ENCODE data around the gene IL27RA. TPM values are rescaled to one million over a fixed set of nuclear protein-coding genes. Genes with fewer than 3 reads are reported as not detected.

IL27RA gene
- total and polyA plus RNA-seq, 2 experiments from 2014 or later, result 5.8 to 8.5 TPM

DNA sequence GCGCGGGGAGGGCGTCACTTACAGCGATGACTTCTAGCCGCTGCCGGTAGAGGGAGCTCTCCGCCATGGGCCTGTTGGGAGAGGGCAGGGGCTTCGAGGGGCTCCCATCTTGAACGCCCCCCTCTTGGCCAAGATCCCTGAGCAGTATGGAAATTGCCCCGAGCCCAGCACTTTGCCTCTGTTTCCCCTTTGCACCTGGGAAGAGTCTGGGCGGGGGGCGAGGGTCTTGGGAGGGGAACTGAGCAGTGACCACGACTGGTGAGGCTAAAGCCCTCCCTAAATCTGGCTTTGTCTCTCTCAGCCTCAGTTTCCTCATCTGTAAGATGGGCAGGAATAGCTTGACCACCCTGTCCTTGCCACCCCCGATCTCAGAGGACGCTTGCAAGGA, 27.5 kb downstream of the IL27RA start:
- no peak overlapping the region for H3K4me2 ChIP-seq (ENCODE audit: unreplicated experiment)
- no peaks in the 10 kb centered on the region for H4K20me1 ChIP-seq (ENCODE audit: insufficient read depth)
- H3K4me3 ChIP-seq, result no peak overlapping the region
- no peaks in the 10 kb centered on the region for H3K4me1 ChIP-seq (ENCODE audit: insufficient read depth)
- in situ Hi-C loops (cut with MboI), result no loop called here
- H2AFZ ChIP-seq, result no peak overlapping the region
- peaks cover 12% of the 10 kb centered on the region; the same call in 1 of the 2 replicates for H3K27me3 ChIP-seq (replicated peaks; ENCODE audit: insufficient read depth)
- H3K36me3 ChIP-seq (ENCODE audit: low read depth), result no peaks in the 10 kb centered on the region
- TF ChIP-seq EZH2 (IDR thresholded peaks at IDR 0.05; ENCODE audit: insufficient read depth, poor library complexity, severe bottlenecking) (no peak), EZH2phosphoT487 (IDR thresholded peaks at IDR 0.05; ENCODE audit: insufficient read depth, low read depth) (no peak)
- no peaks in the 10 kb centered on the region for H3K9me3 ChIP-seq (ENCODE audit: low read depth)
- H3K27ac ChIP-seq, result no peak overlapping the region
- H3F3A ChIP-seq (ENCODE audit: insufficient read depth), result no peaks in the 10 kb centered on the region
- H3K9me2 ChIP-seq (ENCODE audit: insufficient read depth), result no peaks in the 10 kb centered on the region
- DNase-seq, result no peak
- H3K9ac ChIP-seq, result no peak overlapping the region
- 28 to 36% methylated on average over 11 to 13 of the region's 15 CpGs for WGBS, 2 experiments (ENCODE audit: low coverage in 1 of 2, low lambda C conversion rate in 2 of 2, missing lambda C conversion rate in 2 of 2)
- H3K79me2 ChIP-seq (ENCODE audit: insufficient read depth), result no peaks in the 10 kb centered on the region

GRCh38 chr19:14059652-14060155, 28.1 kb downstream of the IL27RA start:
- Histone ChIP-seq H3K27me3 (replicated peaks; ENCODE audit: insufficient read depth) (peaks cover 12% of the 10 kb centered on the region; the same call in 1 of the 2 replicates), H3K79me2 (ENCODE audit: insufficient read depth) (no peaks in the 10 kb centered on the region), H3K9ac (no peak overlapping the region), H3K4me3 (no peak overlapping the region), H4K20me1 (ENCODE audit: insufficient read depth) (no peaks in the 10 kb centered on the region), H3F3A (ENCODE audit: insufficient read depth) (no peaks in the 10 kb centered on the region), H3K27ac (no peak overlapping the region), H2AFZ (no peak overlapping the region), H3K4me1 (ENCODE audit: insufficient read depth) (no peaks in the 10 kb centered on the region), H3K36me3 (ENCODE audit: low read depth) (no peaks in the 10 kb centered on the region), H3K9me3 (ENCODE audit: low read depth) (no peaks in the 10 kb centered on the region), H3K9me2 (ENCODE audit: insufficient read depth) (no peaks in the 10 kb centered on the region), H3K4me2 (ENCODE audit: unreplicated experiment) (no peak overlapping the region)
- no peak for TF ChIP-seq EZH2 (IDR thresholded peaks at IDR 0.05; ENCODE audit: insufficient read depth, poor library complexity, severe bottlenecking)
- no peak for DNase-seq
- WGBS, 2 experiments (ENCODE audit: low coverage in 1 of 2, low lambda C conversion rate in 2 of 2, missing lambda C conversion rate in 2 of 2), result 49 to 52% methylated on average over 8 of the region's 8 CpGs
- in situ Hi-C loops (cut with MboI), result no loop called here

DNA sequence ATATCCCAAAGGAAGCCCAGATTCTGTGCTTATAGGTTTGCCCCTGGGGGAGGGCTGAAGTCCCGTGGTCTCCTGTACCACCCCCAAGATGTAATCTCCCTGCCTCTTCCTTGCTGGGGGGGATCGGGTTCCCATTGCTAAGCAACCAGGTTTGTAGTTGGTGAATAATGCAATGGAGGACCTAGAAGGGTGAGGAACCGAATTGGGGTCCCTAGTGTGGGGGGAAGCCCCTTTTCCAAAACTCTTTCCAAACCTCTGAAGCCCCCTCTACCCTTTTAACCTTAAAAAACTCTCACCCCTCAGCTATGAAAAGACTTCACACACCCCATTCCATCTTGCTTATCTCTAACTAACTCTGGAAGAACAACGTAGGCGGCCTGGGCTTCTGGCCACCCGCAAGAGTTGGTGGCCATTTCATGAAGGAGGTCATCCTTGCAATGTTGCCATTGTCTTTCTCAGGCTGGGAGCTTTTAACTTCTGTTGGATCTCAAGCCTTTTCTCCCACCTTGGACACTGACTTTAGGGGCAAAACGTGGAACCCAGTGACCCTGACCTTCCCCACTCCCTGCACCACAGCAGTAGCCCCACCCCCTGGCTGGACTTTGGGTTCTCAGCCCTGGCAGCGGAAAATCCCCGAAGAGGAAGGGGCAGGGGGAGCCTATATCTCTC, 29.7 kb downstream of the IL27RA start:
- Histone ChIP-seq H3K27ac (no peak overlapping the region), H3F3A (ENCODE audit: insufficient read depth) (no peaks in the 10 kb centered on the region), H3K9me2 (ENCODE audit: insufficient read depth) (no peaks in the 10 kb centered on the region), H3K4me2 (ENCODE audit: unreplicated experiment) (no peak overlapping the region), H3K79me2 (ENCODE audit: insufficient read depth) (no peaks in the 10 kb centered on the region), H3K9ac (no peak overlapping the region), H3K4me3 (no peak overlapping the region), H3K9me3 (ENCODE audit: low read depth) (no peaks in the 10 kb centered on the region), H2AFZ (0 out of 2 replicates have a peak overlapping the region, but pooled peaks have one; percentile 62), H3K4me1 (ENCODE audit: insufficient read depth) (no peaks in the 10 kb centered on the region), H4K20me1 (ENCODE audit: insufficient read depth) (no peaks in the 10 kb centered on the region), H3K36me3 (ENCODE audit: low read depth) (no peaks in the 10 kb centered on the region), H3K27me3 (replicated peaks; ENCODE audit: insufficient read depth) (peaks cover 12% of the 10 kb centered on the region; the same call in 1 of the 2 replicates)
- 44 to 52% methylated on average over 9 of the region's 9 CpGs for WGBS, 2 experiments (ENCODE audit: low coverage in 1 of 2, low lambda C conversion rate in 2 of 2, missing lambda C conversion rate in 2 of 2)
- in situ Hi-C loops (cut with MboI), result no loop called here
- TF ChIP-seq EZH2 (IDR thresholded peaks at IDR 0.05; ENCODE audit: insufficient read depth, poor library complexity, severe bottlenecking), result no peak
- TF ChIP-seq EZH2phosphoT487 (IDR thresholded peaks at IDR 0.05; ENCODE audit: insufficient read depth, low read depth), result no peak
- DNase-seq, result peak; percentile 46

- Histone ChIP-seq H3K4me3 (no peak within 1 kb of the TSS), H3K36me3 (ENCODE audit: low read depth) (no peaks in the 10 kb centered on the region), H3K9ac (no peak within 1 kb of the TSS), H3K9me3 (ENCODE audit: low read depth) (no peaks in the 10 kb centered on the region), H3K9me2 (ENCODE audit: insufficient read depth) (no peaks in the 10 kb centered on the region), H2AFZ (0 out of 2 replicates have a peak within 1 kb of the TSS, but pooled peaks have one; percentile 62), H3K79me2 (ENCODE audit: insufficient read depth) (no peaks in the 10 kb centered on the region), H3F3A (ENCODE audit: insufficient read depth) (no peaks in the 10 kb centered on the region), H4K20me1 (ENCODE audit: insufficient read depth) (no peaks in the 10 kb centered on the region), H3K4me2 (ENCODE audit: unreplicated experiment) (no peak within 1 kb of the TSS), H3K27ac (no peak within 1 kb of the TSS), H3K4me1 (ENCODE audit: insufficient read depth) (no peaks in the 10 kb centered on the region), H3K27me3 (replicated peaks; ENCODE audit: insufficient read depth) (peaks cover 12% of the 10 kb centered on the region; the same call in 1 of the 2 replicates)
- no peak for DNase-seq
- 69% methylated on average over 15 to 19 of the region's 19 CpGs for WGBS, 2 experiments (ENCODE audit: low coverage in 1 of 2, low lambda C conversion rate in 2 of 2, missing lambda C conversion rate in 2 of 2)
- no peak for TF ChIP-seq EZH2 (IDR thresholded peaks at IDR 0.05; ENCODE audit: insufficient read depth, poor library complexity, severe bottlenecking)
- TF ChIP-seq EZH2phosphoT487 (IDR thresholded peaks at IDR 0.05; ENCODE audit: insufficient read depth, low read depth), result no peak
- in situ Hi-C loops (cut with MboI), result no loop called here
These were observed 30.4 kb downstream of the IL27RA start, which contains the start of gene PALM3 for GRCh38 chr19:14061751-14062557. Gene PALM3 (minus strand): TSS chr19:14062076. CDS start chr19:14061980, 96 bp downstream.
